ENCODE results near the gene EXD3. TPM values are rescaled to one million over a fixed set of nuclear protein-coding genes. Genes with fewer than 3 reads are reported as not detected.
A peak's percentile ranks its signal among the peaks of the same experiment; 100 is the strongest.

EXD3 gene
- total and polyA plus RNA-seq, 2 of the 4 experiments (the other 2 are of a cell fraction) = 1.1 to 7.4 TPM

DNA sequence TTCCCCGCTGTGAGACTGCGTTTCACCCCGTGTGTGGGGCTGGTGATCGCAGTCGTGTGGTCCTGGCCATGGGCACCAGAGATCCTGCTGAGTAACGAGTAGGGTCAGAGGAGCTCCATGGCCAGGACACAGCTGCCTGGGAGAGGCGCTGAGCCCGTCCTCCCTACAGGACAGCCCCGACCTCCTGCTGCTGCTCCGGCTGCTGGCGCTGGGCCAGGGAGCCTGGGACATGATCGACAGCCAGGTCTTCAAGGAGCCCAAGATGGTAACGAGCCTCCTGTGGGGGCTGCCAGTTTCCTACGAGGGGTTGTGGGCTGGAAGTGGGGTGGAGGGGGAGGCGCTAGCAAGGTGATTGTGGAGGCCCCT lies 156.8 kb downstream of the EXD3 start:
- H3K18ac ChIP-seq (ENCODE audit: low read depth, low read length) = no peak overlapping the region
- H3K36me3 ChIP-seq (ENCODE audit: control insufficient read depth, insufficient read depth, low read length) = peaks cover 55% of the 10 kb centered on the region
- H2BK5ac ChIP-seq (ENCODE audit: low read depth, low read length, poor library complexity, severe bottlenecking) = no peak overlapping the region
- no peak overlapping the region for H3K23ac ChIP-seq (ENCODE audit: low read depth, low read length)
- peaks cover 13 to 53% of the 10 kb centered on the region in 2 experiments; a peak in 3 of 4 replicates for H3K79me1 ChIP-seq (ENCODE audit: low read depth in 1 of 2, low read length in 2 of 2)
- H3K27ac ChIP-seq (ENCODE audit: insufficient read depth, low read length) = no peak overlapping the region
- ATAC-seq (ENCODE audit: low read depth) (no peak), DNase-seq (no peak)
- H2BK20ac ChIP-seq (ENCODE audit: low read depth, low read length) = no peak overlapping the region
- no peak overlapping the region for H3K56ac ChIP-seq (ENCODE audit: extremely low read depth, insufficient read depth, low read length)
- H3K27me3 ChIP-seq (ENCODE audit: control insufficient read depth, insufficient read depth, low read length) = no peaks in the 10 kb centered on the region
- H4K91ac ChIP-seq (ENCODE audit: insufficient read depth, low read depth, low read length) = no peak overlapping the region
- intact Hi-C loops (cut with micrococcal nuclease) (no loop called here), dilution Hi-C loops (cut with HindIII; ENCODE audit: low sequenced_read_pairs, unreplicated experiment) (no loop called here), in situ Hi-C loops (cut with MboI; ENCODE audit: low sequenced_read_pairs) (no loop called here)
- no peak overlapping the region for H4K5ac ChIP-seq (ENCODE audit: low read depth, low read length)
- no peak overlapping the region for H3K14ac ChIP-seq (replicated peaks; ENCODE audit: low read depth, low read length)
- H3K9me3 ChIP-seq (ENCODE audit: control insufficient read depth, insufficient read depth, low read length) = no peaks in the 10 kb centered on the region
- H3K9ac ChIP-seq (ENCODE audit: low read depth, low read length) = no peak overlapping the region
- H2AK9ac ChIP-seq (replicated peaks; ENCODE audit: low read depth, low read length, poor library complexity) = peak overlapping the region; percentile 26
- H2AK5ac ChIP-seq (ENCODE audit: low read depth, low read length) = no peak overlapping the region
- H3K4ac ChIP-seq (ENCODE audit: low read depth, low read length) = no peak overlapping the region
- peaks cover 14% of the 10 kb centered on the region for H3K9me1 ChIP-seq (ENCODE audit: insufficient read depth, low read length)
- no peak overlapping the region for H2AFZ ChIP-seq (replicated peaks; ENCODE audit: low read length, poor library complexity)
- no TSS peak for BruUV-seq (replicated peaks)
- peaks cover 25% of the 10 kb centered on the region for H4K20me1 ChIP-seq (ENCODE audit: insufficient read depth, low read length)
- CTCF ChIA-PET = interaction anchor here (0.6 kb wide), 1 partner anchor 451 kb away, joined by 4 read pairs; no protein-coding TSS in a partner anchor
- POLR2A ChIA-PET (ENCODE audit: unreplicated experiment) = interaction anchor here (0.6 kb wide), 1 partner anchor 18 kb away, joined by 7 read pairs; no protein-coding TSS in a partner anchor
- WGBS, 2 experiments (ENCODE audit: extremely low coverage in 2 of 2, insufficient read length in 1 of 2) = 88% methylated on average over 6 of the region's 15 CpGs; no CpG with 5 or more reads in 1 of the 2 experiments
- no peak overlapping the region for H3K4me2 ChIP-seq (ENCODE audit: low read depth, low read length)
- H2BK120ac ChIP-seq (ENCODE audit: low read depth, low read length) = no peak overlapping the region
- peaks cover 12% of the 10 kb centered on the region for H3K4me1 ChIP-seq (ENCODE audit: control insufficient read depth, insufficient read depth, low read length)
- H4K8ac ChIP-seq (ENCODE audit: low read depth in 2 of 2, low read length in 2 of 2) = no peak overlapping the region
- no peak overlapping the region for H3K4me3 ChIP-seq (ENCODE audit: insufficient read depth, low read depth, low read length)
- no peak overlapping the region for H2BK15ac ChIP-seq (ENCODE audit: low read depth, low read length)
- TF ChIP-seq CEBPB (IDR thresholded peaks at IDR 0.05; ENCODE audit: low read depth, low read length) (no peak), MAZ (IDR thresholded peaks at IDR 0.05; ENCODE audit: borderline replicate concordance, low read depth, low read length) (no peak), MAFK (IDR thresholded peaks at IDR 0.05; ENCODE audit: low read depth, low read length) (no peak), MXI1 (IDR thresholded peaks at IDR 0.05; ENCODE audit: borderline replicate concordance, low read depth, low read length) (no peak), RFX5 (IDR thresholded peaks at IDR 0.05; ENCODE audit: low read depth, low read length) (no peak), BHLHE40 (IDR thresholded peaks at IDR 0.05; ENCODE audit: low read depth, low read length) (no peak), POLR2A (IDR thresholded peaks at IDR 0.05; ENCODE audit: low read depth, low read length) (no peak), RCOR1 (IDR thresholded peaks at IDR 0.05; ENCODE audit: insufficient replicate concordance, low read length) (no peak), RAD21 (IDR thresholded peaks at IDR 0.05; ENCODE audit: low read length) (no peak), NFE2L2 (IDR thresholded peaks at IDR 0.05; ENCODE audit: low read depth, low read length) (no peak), SMC3 (IDR thresholded peaks at IDR 0.05; ENCODE audit: low read depth, low read length) (no peak), FOS (IDR thresholded peaks at IDR 0.05; ENCODE audit: low read depth, low read length) (no peak), CHD1 (IDR thresholded peaks at IDR 0.05; ENCODE audit: low read depth, low read length) (no peak)
- TF ChIP-seq, protein P1, sequence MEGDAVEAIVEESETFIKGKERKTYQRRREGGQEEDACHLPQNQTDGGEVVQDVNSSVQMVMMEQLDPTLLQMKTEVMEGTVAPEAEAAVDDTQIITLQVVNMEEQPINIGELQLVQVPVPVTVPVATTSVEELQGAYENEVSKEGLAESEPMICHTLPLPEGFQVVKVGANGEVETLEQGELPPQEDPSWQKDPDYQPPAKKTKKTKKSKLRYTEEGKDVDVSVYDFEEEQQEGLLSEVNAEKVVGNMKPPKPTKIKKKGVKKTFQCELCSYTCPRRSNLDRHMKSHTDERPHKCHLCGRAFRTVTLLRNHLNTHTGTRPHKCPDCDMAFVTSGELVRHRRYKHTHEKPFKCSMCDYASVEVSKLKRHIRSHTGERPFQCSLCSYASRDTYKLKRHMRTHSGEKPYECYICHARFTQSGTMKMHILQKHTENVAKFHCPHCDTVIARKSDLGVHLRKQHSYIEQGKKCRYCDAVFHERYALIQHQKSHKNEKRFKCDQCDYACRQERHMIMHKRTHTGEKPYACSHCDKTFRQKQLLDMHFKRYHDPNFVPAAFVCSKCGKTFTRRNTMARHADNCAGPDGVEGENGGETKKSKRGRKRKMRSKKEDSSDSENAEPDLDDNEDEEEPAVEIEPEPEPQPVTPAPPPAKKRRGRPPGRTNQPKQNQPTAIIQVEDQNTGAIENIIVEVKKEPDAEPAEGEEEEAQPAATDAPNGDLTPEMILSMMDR (conservative IDR thresholded peaks at IDR 0.05; ENCODE audit: low read depth, low read length) = no peak
- TF ChIP-seq, protein P2, sequence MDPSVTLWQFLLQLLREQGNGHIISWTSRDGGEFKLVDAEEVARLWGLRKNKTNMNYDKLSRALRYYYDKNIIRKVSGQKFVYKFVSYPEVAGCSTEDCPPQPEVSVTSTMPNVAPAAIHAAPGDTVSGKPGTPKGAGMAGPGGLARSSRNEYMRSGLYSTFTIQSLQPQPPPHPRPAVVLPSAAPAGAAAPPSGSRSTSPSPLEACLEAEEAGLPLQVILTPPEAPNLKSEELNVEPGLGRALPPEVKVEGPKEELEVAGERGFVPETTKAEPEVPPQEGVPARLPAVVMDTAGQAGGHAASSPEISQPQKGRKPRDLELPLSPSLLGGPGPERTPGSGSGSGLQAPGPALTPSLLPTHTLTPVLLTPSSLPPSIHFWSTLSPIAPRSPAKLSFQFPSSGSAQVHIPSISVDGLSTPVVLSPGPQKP (IDR thresholded peaks at IDR 0.05; ENCODE audit: borderline replicate concordance, low read depth, low read length) = no peak
- TF ChIP-seq, protein P3, sequence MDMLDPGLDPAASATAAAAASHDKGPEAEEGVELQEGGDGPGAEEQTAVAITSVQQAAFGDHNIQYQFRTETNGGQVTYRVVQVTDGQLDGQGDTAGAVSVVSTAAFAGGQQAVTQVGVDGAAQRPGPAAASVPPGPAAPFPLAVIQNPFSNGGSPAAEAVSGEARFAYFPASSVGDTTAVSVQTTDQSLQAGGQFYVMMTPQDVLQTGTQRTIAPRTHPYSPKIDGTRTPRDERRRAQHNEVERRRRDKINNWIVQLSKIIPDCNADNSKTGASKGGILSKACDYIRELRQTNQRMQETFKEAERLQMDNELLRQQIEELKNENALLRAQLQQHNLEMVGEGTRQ (IDR thresholded peaks at IDR 0.05; ENCODE audit: low read depth, low read length) = no peak

All from IMR-90 (cell line).